K562 (cell line): ENCODE data around the gene SHROOM3. TPM values are rescaled to one million over a fixed set of nuclear protein-coding genes. Genes with fewer than 3 reads are reported as not detected.

ENCODE experiments used
- ATAC-seq: fragments of 200-7000 bp; cut with Tn5 transposase; 3 replicates; pipeline ENCODE4 v1.9.1; 2020; ENCODE audit warnings: moderate library complexity
- BruUV-seq: library from RNA; stranded (reverse); fragments of 400-500 nt; replicated peaks from 2 replicates; lab custom pipeline; 2021; lab: Mats Ljungman, UMichigan
- CTCF ChIA-PET: fragments of 300-600 bp; formaldehyde crosslinking; extraction: SDS; loops from one replicate; lab custom pipeline; 2021; ENCODE audit warnings: low intra/inter-chr PET ratio; lab: Yijun Ruan, JAX
- POLR2A ChIA-PET: fragments of 300-600, 350-650 bp; sonication (Branson Sonifier 250); formaldehyde crosslinking; extraction: SDS; loops from one replicate; lab custom pipeline; 2021; ENCODE audit warnings: antibody characterized with exemption, inconsistent platforms; lab: Yijun Ruan, JAX
- DNase-seq, 4 experiments: peaks; one replicate each; pipeline versions ENCODE4 v3.0.0 to v3.0.0-alpha.2; 2011 to 2018; ENCODE audit warnings: low spot score in 3 of 4, mixed read lengths in 3 of 4; ENCODE audit errors: extremely low read depth in 1 of 4
- FAIRE-seq: peaks from 2 replicates; lab custom pipeline; 2011; peaks lifted over from hg19 to GRCh38; lab: Jason Lieb, UNC
- H2AFZ ChIP-seq: 2 replicates; pipeline ENCODE4 v1.6.0; 2011; ENCODE audit warnings: low read depth, low read length, control low read depth, inconsistent platforms
- H3K27ac ChIP-seq: fragments of 200-600 bp; 3 replicates; pipeline ENCODE4 v1.8.0; 2011; ENCODE audit warnings: low read depth, mild to moderate bottlenecking, control low read depth, inconsistent platforms, low read length, moderate library complexity, mixed read lengths; ENCODE audit errors: extremely low read depth
- H3K27me3 ChIP-seq, 2 experiments: fragments of 300-600 bp in 1 of 2; 2 replicates in 1 of 2; 3 replicates in 1 of 2; pipeline versions ENCODE4 v1.6.0 to v1.8.0; 2011; ENCODE audit warnings: inconsistent platforms in 2 of 2, low read length in 2 of 2, mild to moderate bottlenecking in 1 of 2, mixed read lengths in 1 of 2, moderate library complexity in 1 of 2; ENCODE audit not compliant: control insufficient read depth in 2 of 2, insufficient read depth in 2 of 2
- H3K36me3 ChIP-seq: fragments of 300-600 bp; 3 replicates; pipeline ENCODE4 v1.8.0; 2011; ENCODE audit warnings: mild to moderate bottlenecking, low read length, inconsistent platforms; ENCODE audit not compliant: control insufficient read depth, insufficient read depth
- H3K4me1 ChIP-seq, 2 experiments: fragments of 200-600 bp in 1 of 2; replicated peaks in 1 of 2; 2 replicates in 1 of 2; 3 replicates in 1 of 2; pipeline versions ENCODE4 v1.5.1 to v1.8.0; 2011; ENCODE audit warnings: inconsistent platforms in 2 of 2, low read length in 2 of 2, mild to moderate bottlenecking in 1 of 2, mixed read lengths in 1 of 2, moderate library complexity in 1 of 2; ENCODE audit not compliant: control insufficient read depth in 2 of 2, insufficient read depth in 2 of 2
- H3K4me2 ChIP-seq: 2 replicates; pipeline ENCODE4 v1.6.1; 2011; ENCODE audit warnings: low read length, control low read depth, inconsistent platforms, mixed read lengths; ENCODE audit not compliant: insufficient read depth
- H3K4me3 ChIP-seq: fragments of 200-600 bp; sonication (generic), shearing (Covaris generic); 2 replicates; pipeline ENCODE4 v1.5.1; 2016; ENCODE audit warnings: control low read depth, inconsistent platforms
- H3K79me2 ChIP-seq: fragments of 200-600 bp; 3 replicates; pipeline ENCODE4 v1.8.0; 2011; ENCODE audit warnings: low read length, inconsistent platforms; ENCODE audit not compliant: control insufficient read depth, insufficient read depth
- H3K9ac ChIP-seq, 2 experiments: 2 replicates each; pipeline versions ENCODE4 v1.6.0 to v1.6.1; 2011; ENCODE audit warnings: low read depth in 2 of 2, low read length in 2 of 2, control low read depth in 1 of 2, inconsistent platforms in 1 of 2, mild to moderate bottlenecking in 1 of 2, mixed read lengths in 1 of 2; ENCODE audit not compliant: insufficient read depth in 1 of 2
- H3K9me1 ChIP-seq: one replicate; pipeline ENCODE4 v1.6.0; 2011; ENCODE audit warnings: inconsistent platforms, mild to moderate bottlenecking, low read length, moderate library complexity; ENCODE audit not compliant: control insufficient read depth, insufficient read depth
- H3K9me3 ChIP-seq: replicated peaks from 2 replicates; pipeline ENCODE4 v1.5.1; 2011; ENCODE audit warnings: low read depth, low read length, inconsistent platforms; ENCODE audit not compliant: control insufficient read depth, insufficient read depth
- H4K20me1 ChIP-seq: replicated peaks from 2 replicates; pipeline ENCODE4 v1.6.1; 2011; ENCODE audit warnings: low read length, inconsistent platforms, mixed read lengths; ENCODE audit not compliant: control insufficient read depth, insufficient read depth
- HES1 ChIP-seq: fragments of 450-650 bp; IDR thresholded peaks from 2 replicates; pipeline ENCODE4 v1.6.1; 2016; ENCODE audit warnings: low read depth, mild to moderate bottlenecking, moderate library complexity
- MXD1 ChIP-seq: fragments of 250-450 bp; sonication (Bioruptor Pico); IDR thresholded peaks from 2 replicates; pipeline ENCODE4 v1.8.0; 2021; ENCODE audit warnings: borderline replicate concordance, mild to moderate bottlenecking, moderate library complexity; ENCODE audit not compliant: poor library complexity, severe bottlenecking
- SPI1 ChIP-seq: IDR thresholded peaks from 2 replicates; pipeline ENCODE4 v1.6.1; 2011; ENCODE audit warnings: low read depth, low read length, control low read depth, borderline replicate concordance
- STAT5A ChIP-seq: IDR thresholded peaks from 2 replicates; pipeline ENCODE4 v1.6.1; 2012; ENCODE audit warnings: low read length, inconsistent platforms, borderline replicate concordance
- ZNF318 ChIP-seq, 2 experiments: fragments of 450-650 bp; IDR thresholded peaks; 2 replicates each; pipeline ENCODE4 v1.6.1; 2016; ENCODE audit warnings: mild to moderate bottlenecking in 2 of 2, borderline replicate concordance in 1 of 2, low read depth in 1 of 2, moderate library complexity in 1 of 2
- WGBS: fragments of 100-300 bp; shearing (Covaris generic); methylation state at CpG from one replicate; pipeline ENCODE4 v1.1.6; 2016; ENCODE audit warnings: low coverage, mixed read lengths; ENCODE audit not compliant: insufficient coverage; ENCODE audit errors: missing lambda C conversion rate; 5-methylcytosine and 5-hydroxymethylcytosine counted together
- in situ Hi-C: fragments of 300-500 bp; cut with MboI; formaldehyde crosslinking; loops from 4 replicates; pipeline ENCODE4 v1.15.0; 2018; ENCODE audit warnings: inconsistent platforms, mixed read lengths
- intact Hi-C: fragments of 100-400 bp; cut with micrococcal nuclease; formaldehyde crosslinking; loops from 2 replicates; pipeline ENCODE4 v1.14.2; 2022
- polyA plus RNA-seq, 8 experiments: library from polyadenylated mRNA; depleted of rRNA in 4 of 8; stranded (reverse) in 5 of 8; unstranded in 3 of 8; fragments of >200 nt; fragmentation: Nextera tagmentation in 2 of 8; fragmentation: Illumina TruSeq in 1 of 8; extraction: Ambion mirVana in 2 of 8; extraction: Trizol in 1 of 8; gene quantifications; 2 replicates each; pipeline versions ENCODE4 v1.2.1 to v1.2.3, GENCODE V29; 2011 to 2014; ENCODE audit warnings: inconsistent platforms in 1 of 8, missing spikeins in 1 of 8
- total RNA-seq, 7 experiments: library from RNA; depleted of rRNA in 6 of 7; stranded (reverse); fragments of >200 nt in 6 of 7; fragmentation: Illumina TruSeq in 2 of 7; extraction: Trizol in 2 of 7; gene quantifications; 2 replicates each; pipeline versions ENCODE4 v1.2.1 to v1.2.3, GENCODE V29; 2011 to 2021; ENCODE audit warnings: low replicate concordance in 1 of 7

SHROOM3 gene
- total and polyA plus RNA-seq, 9 of the 15 experiments (the other 6 are each of a cell fraction or from before 2014, with no cell fraction given) = 0.01 to 0.07 TPM; not detected in 7

GRCh38 chr4:76790377-76790776 lies 355.3 kb downstream of the SHROOM3 start:
- ATAC-seq (no peak), FAIRE-seq (no peak), DNase-seq (no peak)
- Histone ChIP-seq H3K4me3 (no peak overlapping the region), H4K20me1 (no peaks in the 10 kb centered on the region), H3K36me3 (no peaks in the 10 kb centered on the region), H3K9me3 (no peaks in the 10 kb centered on the region), H3K9ac (no peak overlapping the region)
- POLR2A ChIA-PET = interaction anchor here (0.6 kb wide), 1 partner anchor 1716 kb away, joined by 4 read pairs; no protein-coding TSS in a partner anchor
- intact Hi-C loops (no loop called here), in situ Hi-C loops (no loop called here)
- TF ChIP-seq SPI1 (peak; percentile 70; the same call in 1 of the 2 replicates), STAT5A (no peak), ZNF318 (IDR thresholded peaks at IDR 0.05; ENCODE audit: borderline replicate concordance in 1 of 2, low read depth in 1 of 2) (no peak), HES1 (no peak), MXD1 (CRISPR knock-in tag) (no peak)
- TF ChIP-seq, all 486 proteins: peak for 1
- H2AFZ ChIP-seq = no peak overlapping the region
- H3K4me1 ChIP-seq = no peaks in the 10 kb centered on the region
- WGBS = 0% methylated on average over 1 of the region's 1 CpG
- no peaks in the 10 kb centered on the region for H3K79me2 ChIP-seq
- peaks cover 0 to 12% of the 10 kb centered on the region in 2 experiments; a peak in 3 of 5 replicates for H3K27me3 ChIP-seq
- H3K9me1 ChIP-seq = no peaks in the 10 kb centered on the region
- CTCF ChIA-PET = no interaction called here
- no peak overlapping the region for H3K4me2 ChIP-seq
- BruUV-seq = no TSS peak
- H3K27ac ChIP-seq = no peak overlapping the region
